Left ventricle myocardium inferior (tissue), 1 donor: Measurements from ENCODE around the gene SPSB4. TPM values are rescaled to one million over a fixed set of nuclear protein-coding genes. Genes with fewer than 3 reads are reported as not detected.

Source experiments
- DNase-seq: peaks from one replicate; pipeline ENCODE4 v3.0.0-alpha.2; 2020
- H3K27ac ChIP-seq: fragments of 200-600 bp; replicated peaks from 2 replicates; pipeline ENCODE4 v1.8.0; 2021
- H3K27me3 ChIP-seq: fragments of 200-600 bp; 2 replicates; pipeline ENCODE4 v1.8.0; 2021; ENCODE audit warnings: low read depth
- H3K36me3 ChIP-seq: fragments of 200-600 bp; 2 replicates; pipeline ENCODE4 v1.8.0; 2021
- H3K4me1 ChIP-seq: fragments of 200-600 bp; 2 replicates; pipeline ENCODE4 v1.8.0; 2021
- H3K4me3 ChIP-seq: fragments of 200-600 bp; 2 replicates; pipeline ENCODE4 v1.8.0; 2021; ENCODE audit warnings: mild to moderate bottlenecking, moderate library complexity
- H3K9me3 ChIP-seq: fragments of 200-600 bp; replicated peaks from 2 replicates; pipeline ENCODE4 v1.8.0; 2021
- intact Hi-C: fragments of 100-400 bp; cut with micrococcal nuclease; formaldehyde crosslinking; loops from one replicate; pipeline ENCODE4 v1.11.0; 2022
- total RNA-seq: library from RNA; stranded (reverse); fragmentation: NEBNext Ultra II Directional; extraction: Animal tissue kit (Norgen Biotek cat#: 25700); gene quantifications from one replicate; pipeline ENCODE4 v1.2.1, GENCODE V29; 2021
- TF ChIP-seq, protein P1 (sequence below): fragments of 200-600 bp; IDR thresholded peaks from 2 replicates; pipeline ENCODE4 v1.8.0; 2021; ENCODE audit warnings: antibody characterized with exemption, mild to moderate bottlenecking, borderline replicate concordance
- donor health status: DM: no; HTN: yes; CAD: no; lungs with severe emphysema.

The SPSB4 gene
- total RNA-seq, 1 donor from 2014 or later: 11.2 TPM

- intact Hi-C loops: no loop called here
- Histone ChIP-seq H3K4me1 (peaks cover 59% of the 10 kb centered on the region), H3K27ac (peak overlapping the region; percentile 80), H3K27me3 (no peaks in the 10 kb centered on the region), H3K4me3 (no peak overlapping the region), H3K9me3 (no peaks in the 10 kb centered on the region), H3K36me3 (no peaks in the 10 kb centered on the region)
- peak; percentile 81 for DNase-seq
- TF ChIP-seq, protein P1, sequence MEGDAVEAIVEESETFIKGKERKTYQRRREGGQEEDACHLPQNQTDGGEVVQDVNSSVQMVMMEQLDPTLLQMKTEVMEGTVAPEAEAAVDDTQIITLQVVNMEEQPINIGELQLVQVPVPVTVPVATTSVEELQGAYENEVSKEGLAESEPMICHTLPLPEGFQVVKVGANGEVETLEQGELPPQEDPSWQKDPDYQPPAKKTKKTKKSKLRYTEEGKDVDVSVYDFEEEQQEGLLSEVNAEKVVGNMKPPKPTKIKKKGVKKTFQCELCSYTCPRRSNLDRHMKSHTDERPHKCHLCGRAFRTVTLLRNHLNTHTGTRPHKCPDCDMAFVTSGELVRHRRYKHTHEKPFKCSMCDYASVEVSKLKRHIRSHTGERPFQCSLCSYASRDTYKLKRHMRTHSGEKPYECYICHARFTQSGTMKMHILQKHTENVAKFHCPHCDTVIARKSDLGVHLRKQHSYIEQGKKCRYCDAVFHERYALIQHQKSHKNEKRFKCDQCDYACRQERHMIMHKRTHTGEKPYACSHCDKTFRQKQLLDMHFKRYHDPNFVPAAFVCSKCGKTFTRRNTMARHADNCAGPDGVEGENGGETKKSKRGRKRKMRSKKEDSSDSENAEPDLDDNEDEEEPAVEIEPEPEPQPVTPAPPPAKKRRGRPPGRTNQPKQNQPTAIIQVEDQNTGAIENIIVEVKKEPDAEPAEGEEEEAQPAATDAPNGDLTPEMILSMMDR: no peak
These were observed 43.0 kb downstream of the SPSB4 start for GRCh38 chr3:141093971-141094684.

GRCh38 chr3:141094790-141095545, 43.8 kb downstream of the SPSB4 start:
- Histone ChIP-seq H3K27me3 (no peaks in the 10 kb centered on the region), H3K36me3 (no peaks in the 10 kb centered on the region), H3K4me1 (peaks cover 59% of the 10 kb centered on the region), H3K4me3 (peak overlapping the region; percentile 55), H3K27ac (peak overlapping the region; percentile 80), H3K9me3 (no peaks in the 10 kb centered on the region)
- intact Hi-C loops: no loop called here
- TF ChIP-seq, protein P1: no peak
- DNase-seq: peak; percentile 82

- H3K36me3 ChIP-seq: no peaks in the 10 kb centered on the region
- no peaks in the 10 kb centered on the region for H3K27me3 ChIP-seq
- intact Hi-C loops: no loop called here
- no peaks in the 10 kb centered on the region for H3K9me3 ChIP-seq
- peak overlapping the region; percentile 80 for H3K27ac ChIP-seq
- DNase-seq: no peak
- H3K4me3 ChIP-seq: peak overlapping the region; percentile 55
- peaks cover 59% of the 10 kb centered on the region for H3K4me1 ChIP-seq
- TF ChIP-seq, protein P1: no peak
These were observed 44.4 kb downstream of the SPSB4 start for GRCh38 chr3:141095546-141095937.

DNA sequence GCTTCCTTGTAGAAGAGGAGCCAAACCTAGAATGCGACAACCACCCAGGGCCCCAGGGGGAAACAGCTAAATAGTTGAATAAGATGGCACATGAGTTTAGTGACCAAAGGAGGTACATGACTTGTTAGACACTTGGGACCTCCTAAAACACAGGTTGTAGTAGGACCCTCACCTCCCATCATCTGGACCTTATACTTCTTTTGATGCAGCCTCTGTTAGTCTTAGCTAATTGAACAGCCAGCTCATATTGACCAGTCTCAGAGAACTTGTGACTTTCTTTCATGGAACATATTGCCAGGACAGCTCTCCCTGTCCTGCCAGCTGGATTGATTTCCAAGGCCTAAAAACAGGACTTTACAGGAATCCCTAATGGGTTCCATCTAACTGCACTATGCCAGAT, 45.0 kb downstream of the SPSB4 start:
- H3K9me3 ChIP-seq: no peaks in the 10 kb centered on the region
- TF ChIP-seq, protein P1: no peak
- intact Hi-C loops: no loop called here
- no peaks in the 10 kb centered on the region for H3K36me3 ChIP-seq
- no peak for DNase-seq
- H3K27ac ChIP-seq: peak overlapping the region; percentile 80
- H3K4me3 ChIP-seq: no peak overlapping the region
- H3K27me3 ChIP-seq: no peaks in the 10 kb centered on the region
- H3K4me1 ChIP-seq: peaks cover 58% of the 10 kb centered on the region

GRCh38 chr3:141096981-141097380, 45.8 kb downstream of the SPSB4 start:
- H3K27ac ChIP-seq: no peak overlapping the region
- H3K9me3 ChIP-seq: no peaks in the 10 kb centered on the region
- peaks cover 49% of the 10 kb centered on the region for H3K4me1 ChIP-seq
- DNase-seq: no peak
- H3K4me3 ChIP-seq: no peak overlapping the region
- TF ChIP-seq, protein P1: no peak
- no peaks in the 10 kb centered on the region for H3K36me3 ChIP-seq
- no peaks in the 10 kb centered on the region for H3K27me3 ChIP-seq
- intact Hi-C loops: no loop called here
